Activated CD4-positive, alpha-beta T cell treated with anti-CD3 and anti-CD28 coated beads, Interleukin-2, amount 10 ng/mL, durations not matched to agents 24 days and 14 days (primary cell): ENCODE data around the gene BCAS1. TPM values are rescaled to one million over a fixed set of nuclear protein-coding genes. Genes with fewer than 3 reads are reported as not detected.

Source experiments
- DNase-seq: peaks from one replicate; pipeline ENCODE4 v3.0.0; 2022
- H3K27ac Mint-ChIP-seq: one replicate; pipeline ENCODE4 v1.8.0; 2022; ENCODE audit warnings: mild to moderate bottlenecking, mixed read lengths
- H3K27me3 Mint-ChIP-seq: one replicate; pipeline ENCODE4 v1.8.0; 2022; ENCODE audit warnings: mixed read lengths
- H3K36me3 Mint-ChIP-seq: one replicate; pipeline ENCODE4 v1.8.0; 2022; ENCODE audit warnings: low read depth, mild to moderate bottlenecking, mixed read lengths
- H3K4me1 Mint-ChIP-seq: one replicate; pipeline ENCODE4 v1.8.0; 2021; ENCODE audit warnings: mixed read lengths
- H3K4me3 Mint-ChIP-seq: one replicate; pipeline ENCODE4 v1.8.0; 2022; ENCODE audit warnings: mild to moderate bottlenecking, moderate library complexity, mixed read lengths
- H3K9me3 Mint-ChIP-seq: one replicate; pipeline ENCODE4 v1.8.0; 2021; ENCODE audit warnings: mixed read lengths
- intact Hi-C: fragments of 100-400 bp; cut with micrococcal nuclease; formaldehyde crosslinking; loops from one replicate; pipeline ENCODE4 v1.15.1; 2023
- total RNA-seq: library from RNA; stranded (reverse); gene quantifications from 2 replicates; pipeline ENCODE4 v1.2.3, GENCODE V29; 2022

Gene BCAS1
- total RNA-seq, 1 donor from 2014 or later, result not detected

DNA sequence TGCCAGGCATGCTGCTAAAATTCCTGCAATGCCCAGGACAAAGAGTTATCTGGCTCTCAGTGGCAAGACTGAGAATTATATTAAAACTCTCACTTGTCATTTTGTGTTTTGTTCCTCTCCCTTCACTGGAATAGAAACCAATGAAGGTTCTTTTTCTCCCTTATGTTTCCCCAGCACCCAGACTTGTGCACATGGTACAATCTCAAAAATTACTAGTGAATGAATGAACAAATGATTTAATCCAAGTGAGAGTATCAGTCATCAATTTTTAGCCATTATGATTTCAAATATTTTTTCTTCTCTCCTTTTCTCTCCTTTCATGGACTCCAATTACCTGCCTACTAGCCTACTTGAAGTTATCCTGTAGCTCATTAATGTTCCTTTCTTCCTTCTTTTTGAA, 70.1 kb downstream of the BCAS1 start:
- Mint-ChIP-seq H3K4me1 (no peaks in the 10 kb centered on the region), H3K9me3 (peaks cover 19% of the 10 kb centered on the region), H3K27me3 (peaks cover 10% of the 10 kb centered on the region), H3K27ac (no peak overlapping the region), H3K36me3 (no peaks in the 10 kb centered on the region), H3K4me3 (no peak overlapping the region)
- no peak for DNase-seq
- intact Hi-C loops, result no loop called here

DNA sequence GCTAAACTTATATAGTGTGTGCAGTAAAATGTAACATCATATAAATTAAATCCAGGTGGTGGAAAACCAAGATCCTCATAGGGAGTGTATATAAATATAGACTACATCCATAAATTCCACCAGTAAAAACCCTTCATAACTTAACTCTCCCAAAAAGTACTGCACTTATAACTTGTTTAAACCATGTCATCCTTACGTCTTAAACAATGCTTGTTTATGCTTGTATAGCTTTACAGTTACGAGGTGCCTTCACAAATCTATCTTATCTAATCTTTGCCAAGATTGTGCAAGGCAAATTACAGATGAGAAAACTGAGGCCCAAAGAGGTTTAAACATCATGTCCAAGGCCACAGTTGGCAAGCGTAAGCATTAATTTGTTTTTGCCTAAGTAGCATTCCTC, 71.3 kb downstream of the BCAS1 start:
- no peaks in the 10 kb centered on the region for H3K4me1 Mint-ChIP-seq
- intact Hi-C loops, result no loop called here
- peaks cover 19% of the 10 kb centered on the region for H3K9me3 Mint-ChIP-seq
- no peak overlapping the region for H3K4me3 Mint-ChIP-seq
- no peak overlapping the region for H3K27ac Mint-ChIP-seq
- H3K27me3 Mint-ChIP-seq, result peaks cover 11% of the 10 kb centered on the region
- H3K36me3 Mint-ChIP-seq, result no peaks in the 10 kb centered on the region
- no peak for DNase-seq

DNA sequence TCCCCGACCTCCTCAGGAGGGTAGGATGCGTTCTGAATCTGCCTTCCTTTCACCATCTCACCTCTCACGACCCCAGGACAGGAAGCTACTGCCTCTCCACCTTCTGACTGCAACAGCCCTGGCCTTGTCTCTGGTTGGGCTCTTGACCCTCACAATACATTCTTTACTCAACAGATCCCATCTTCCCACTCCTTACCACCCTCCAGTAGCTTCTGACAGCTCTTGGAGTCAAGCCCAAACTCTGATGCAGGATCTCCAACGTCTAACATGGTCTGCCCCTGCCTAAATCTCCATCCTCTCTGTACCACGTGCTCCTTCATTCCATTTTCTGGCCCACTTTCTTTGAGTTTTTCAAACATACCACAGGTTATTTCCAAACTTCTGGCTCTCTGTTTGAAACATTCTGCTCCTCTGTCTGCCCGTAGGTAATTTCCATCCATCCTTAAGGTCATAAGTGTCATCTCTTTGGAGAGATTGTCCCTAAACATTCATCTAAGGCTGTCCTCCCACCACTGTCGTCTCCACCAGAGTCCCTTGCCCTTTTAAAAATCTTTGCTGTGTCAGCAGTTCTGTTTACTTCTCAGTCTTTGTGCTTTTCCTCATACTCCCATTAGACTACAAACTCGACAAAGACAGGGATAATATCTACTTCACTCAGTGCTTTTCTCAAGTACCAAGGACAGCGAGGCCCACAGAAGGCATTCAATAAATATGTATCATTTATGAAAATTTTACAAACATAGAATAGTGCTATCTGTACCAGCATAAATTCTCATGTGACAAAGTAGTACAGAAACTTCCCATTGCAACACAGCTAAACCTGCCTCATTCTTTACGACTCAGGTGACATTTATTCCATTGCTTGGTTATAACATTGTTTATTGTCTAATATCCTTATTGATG, 73.6 kb downstream of the BCAS1 start:
- Mint-ChIP-seq H3K4me3 (no peak overlapping the region), H3K36me3 (no peaks in the 10 kb centered on the region), H3K27ac (no peak overlapping the region), H3K27me3 (peaks cover 23% of the 10 kb centered on the region), H3K9me3 (peaks cover 14% of the 10 kb centered on the region), H3K4me1 (no peaks in the 10 kb centered on the region)
- intact Hi-C loops, result no loop called here
- DNase-seq, result no peak

DNA sequence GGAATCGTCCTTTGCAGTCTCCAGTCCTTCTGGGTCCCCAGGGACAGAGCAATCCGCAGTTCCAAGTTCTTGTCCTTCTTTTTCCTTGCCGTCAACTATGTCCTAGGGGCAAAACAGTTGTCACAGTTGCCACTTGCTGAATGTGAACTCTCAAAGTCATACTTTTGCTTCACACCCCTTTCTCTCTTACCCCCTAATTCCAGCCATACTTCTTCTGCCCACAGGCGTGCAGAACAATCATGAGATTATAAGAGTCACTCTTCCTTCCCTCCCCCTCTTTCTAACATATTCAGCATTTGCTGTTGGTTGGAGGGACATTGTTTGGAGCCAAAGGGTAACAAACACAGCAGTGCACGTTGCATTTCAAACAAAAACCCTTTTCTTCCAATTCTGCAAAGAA, 74.4 kb downstream of the BCAS1 start:
- H3K4me3 Mint-ChIP-seq, result no peak overlapping the region
- peaks cover 14% of the 10 kb centered on the region for H3K9me3 Mint-ChIP-seq
- H3K36me3 Mint-ChIP-seq, result no peaks in the 10 kb centered on the region
- intact Hi-C loops, result no loop called here
- no peak overlapping the region for H3K27ac Mint-ChIP-seq
- peaks cover 30% of the 10 kb centered on the region for H3K27me3 Mint-ChIP-seq
- no peaks in the 10 kb centered on the region for H3K4me1 Mint-ChIP-seq
- DNase-seq, result no peak

DNA sequence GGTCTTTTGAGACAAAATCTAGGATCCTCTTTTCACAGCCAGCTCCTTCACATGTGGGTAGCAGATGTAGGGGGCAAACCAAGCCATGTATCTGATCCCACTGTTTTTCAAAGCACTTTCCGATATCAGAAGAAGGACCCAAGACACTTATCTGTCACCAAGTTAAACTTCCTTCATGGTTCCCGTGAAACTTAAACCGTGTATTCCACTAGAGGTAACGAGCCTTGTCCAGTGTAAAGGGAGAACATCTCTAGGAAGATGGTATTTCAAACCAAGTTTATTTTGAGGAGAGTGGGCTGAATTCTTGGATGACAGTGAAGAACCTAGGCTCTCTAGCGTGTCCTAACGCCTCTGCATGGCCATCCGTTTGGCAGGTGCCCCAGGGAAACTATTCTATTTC, 76.3 kb downstream of the BCAS1 start:
- DNase-seq, result no peak
- no peak overlapping the region for H3K27ac Mint-ChIP-seq
- H3K4me3 Mint-ChIP-seq, result no peak overlapping the region
- H3K4me1 Mint-ChIP-seq, result no peaks in the 10 kb centered on the region
- intact Hi-C loops, result no loop called here
- no peaks in the 10 kb centered on the region for H3K36me3 Mint-ChIP-seq
- peaks cover 8% of the 10 kb centered on the region for H3K9me3 Mint-ChIP-seq
- peaks cover 42% of the 10 kb centered on the region for H3K27me3 Mint-ChIP-seq

DNA sequence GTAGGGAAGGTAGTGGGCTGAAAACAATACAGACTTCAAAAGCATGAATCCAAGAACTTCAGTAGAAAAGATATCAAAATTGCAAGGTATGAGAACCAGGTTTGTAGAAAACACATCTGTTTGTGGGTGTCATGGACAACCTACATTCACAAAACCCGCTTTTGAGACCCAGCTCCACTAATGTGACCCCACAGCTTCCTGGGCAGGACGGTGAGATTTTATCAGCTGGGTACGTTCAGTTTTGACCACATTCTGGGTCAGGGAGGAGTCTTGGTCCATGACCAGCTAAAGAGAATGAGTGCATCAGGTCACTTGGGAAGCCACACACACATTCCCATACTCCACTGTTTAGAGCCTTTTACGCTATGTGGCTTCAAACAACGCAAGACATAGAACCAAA, 77.1 kb downstream of the BCAS1 start:
- Mint-ChIP-seq H3K27ac (no peak overlapping the region), H3K9me3 (peaks cover 7% of the 10 kb centered on the region), H3K27me3 (peaks cover 44% of the 10 kb centered on the region), H3K4me3 (no peak overlapping the region), H3K36me3 (no peaks in the 10 kb centered on the region), H3K4me1 (no peaks in the 10 kb centered on the region)
- intact Hi-C loops, result no loop called here
- DNase-seq, result no peak

DNA sequence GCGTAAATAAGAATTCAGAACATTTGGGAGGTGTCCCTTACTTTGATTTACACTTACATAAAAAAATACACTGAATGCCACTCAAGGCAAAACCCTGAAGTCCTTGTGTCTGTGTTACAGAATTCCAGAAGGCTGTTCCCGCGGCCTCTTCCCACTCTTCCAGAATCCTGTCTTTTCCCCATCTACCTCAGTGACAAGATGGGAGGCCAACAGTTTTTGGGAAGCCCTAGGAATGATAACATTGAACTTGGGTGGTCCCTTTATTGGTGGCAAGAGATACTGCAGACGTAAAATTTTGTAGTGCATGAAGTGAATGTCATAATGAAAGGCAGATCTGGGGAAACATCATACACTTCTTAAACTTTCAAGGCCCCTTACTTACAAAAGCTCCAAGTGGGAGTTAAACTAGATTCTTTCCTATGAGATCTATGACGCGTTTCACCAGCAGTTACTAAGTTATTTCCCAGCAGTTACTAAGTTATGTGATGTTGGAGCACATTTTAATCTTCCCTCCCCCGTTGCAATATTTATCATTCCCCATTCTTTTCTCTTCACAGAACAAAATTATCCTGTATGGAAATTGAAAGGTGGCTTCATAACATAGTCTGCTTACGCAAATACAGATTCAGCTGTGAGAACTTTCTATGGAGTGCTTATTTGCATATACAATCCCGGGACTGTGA, 79.5 kb downstream of the BCAS1 start:
- no peaks in the 10 kb centered on the region for H3K4me1 Mint-ChIP-seq
- intact Hi-C loops, result no loop called here
- H3K9me3 Mint-ChIP-seq, result no peaks in the 10 kb centered on the region
- H3K27ac Mint-ChIP-seq, result no peak overlapping the region
- H3K27me3 Mint-ChIP-seq, result peaks cover 42% of the 10 kb centered on the region
- DNase-seq, result no peak
- H3K4me3 Mint-ChIP-seq, result no peak overlapping the region
- H3K36me3 Mint-ChIP-seq, result no peaks in the 10 kb centered on the region

DNA sequence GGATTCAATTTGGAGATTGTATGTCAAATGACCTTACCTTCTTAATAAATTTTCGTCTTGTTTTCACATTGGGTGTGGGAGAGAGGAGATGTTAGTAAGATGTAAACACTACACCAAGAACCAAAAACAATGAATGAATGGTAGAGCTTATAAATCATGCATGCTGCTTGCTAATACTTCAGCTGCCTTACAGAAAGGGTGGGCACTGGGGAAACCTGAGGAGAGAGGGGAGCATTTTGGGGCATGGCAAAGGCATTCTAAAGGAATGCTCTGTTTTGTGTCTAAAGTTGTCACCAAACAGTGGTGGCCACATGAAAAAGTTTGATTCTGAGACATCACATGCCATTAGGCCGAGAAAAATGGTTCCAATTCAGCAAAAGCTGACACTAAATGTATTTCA, 80.4 kb downstream of the BCAS1 start:
- Mint-ChIP-seq H3K27ac (no peak overlapping the region), H3K27me3 (peaks cover 42% of the 10 kb centered on the region), H3K4me1 (no peaks in the 10 kb centered on the region), H3K36me3 (no peaks in the 10 kb centered on the region), H3K4me3 (no peak overlapping the region), H3K9me3 (no peaks in the 10 kb centered on the region)
- intact Hi-C loops, result no loop called here
- DNase-seq, result no peak

DNA sequence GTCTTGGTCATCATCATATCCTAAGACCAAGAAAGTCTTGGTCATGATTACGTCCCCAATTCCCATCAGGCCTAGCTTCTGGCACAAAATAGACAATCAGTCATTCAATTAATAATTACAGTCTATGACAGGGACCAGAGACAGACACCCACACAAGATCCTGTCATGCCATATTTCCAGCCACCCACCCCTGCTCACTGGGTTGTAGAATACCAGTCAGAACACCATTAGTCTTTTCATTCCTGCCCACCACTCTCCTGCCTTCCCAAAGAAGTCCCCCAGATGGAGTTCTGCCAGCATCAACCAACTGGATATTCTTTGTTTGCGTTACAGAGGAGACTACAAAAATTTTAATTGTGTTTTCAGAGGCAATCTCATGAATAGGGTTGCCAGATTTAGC, 81.0 kb downstream of the BCAS1 start:
- no peaks in the 10 kb centered on the region for H3K9me3 Mint-ChIP-seq
- H3K27ac Mint-ChIP-seq, result no peak overlapping the region
- H3K36me3 Mint-ChIP-seq, result no peaks in the 10 kb centered on the region
- peaks cover 4% of the 10 kb centered on the region for H3K4me1 Mint-ChIP-seq
- no peak overlapping the region for H3K4me3 Mint-ChIP-seq
- intact Hi-C loops, result no loop called here
- peaks cover 45% of the 10 kb centered on the region for H3K27me3 Mint-ChIP-seq
- DNase-seq, result no peak

DNA sequence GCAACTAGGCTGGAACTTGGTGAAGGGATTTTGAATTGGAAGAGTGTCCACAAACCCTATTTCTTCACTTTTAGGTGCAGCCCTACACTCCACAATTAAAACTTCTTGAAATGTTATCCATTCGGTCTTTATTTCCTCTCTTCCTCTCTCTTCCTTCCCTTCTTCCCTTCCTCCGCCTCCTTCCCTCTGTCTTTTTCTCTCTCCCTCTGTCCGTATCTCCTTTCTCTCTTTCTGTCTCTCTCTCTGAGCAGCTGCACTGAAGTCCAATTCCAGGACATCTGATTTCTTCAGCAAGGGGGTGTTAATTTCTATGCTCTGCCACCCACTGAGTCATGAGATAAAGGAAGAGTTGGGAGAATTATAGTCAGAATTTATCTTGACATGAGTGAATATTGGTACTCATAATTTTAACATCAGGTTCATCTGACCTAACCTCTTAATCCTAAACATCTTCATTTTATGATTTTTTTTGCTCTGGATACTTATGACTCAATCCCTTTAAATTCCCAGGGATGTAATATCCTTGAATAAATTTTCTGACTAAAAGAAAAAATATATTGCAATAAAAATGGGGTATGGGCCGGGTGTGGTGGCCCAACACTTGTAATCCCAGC, 84.2 kb downstream of the BCAS1 start:
- intact Hi-C loops, result no loop called here
- Mint-ChIP-seq H3K27ac (no peak overlapping the region), H3K36me3 (no peaks in the 10 kb centered on the region), H3K9me3 (no peaks in the 10 kb centered on the region), H3K4me1 (peaks cover 7% of the 10 kb centered on the region), H3K27me3 (peaks cover 34% of the 10 kb centered on the region), H3K4me3 (no peak overlapping the region)
- no peak for DNase-seq

DNA sequence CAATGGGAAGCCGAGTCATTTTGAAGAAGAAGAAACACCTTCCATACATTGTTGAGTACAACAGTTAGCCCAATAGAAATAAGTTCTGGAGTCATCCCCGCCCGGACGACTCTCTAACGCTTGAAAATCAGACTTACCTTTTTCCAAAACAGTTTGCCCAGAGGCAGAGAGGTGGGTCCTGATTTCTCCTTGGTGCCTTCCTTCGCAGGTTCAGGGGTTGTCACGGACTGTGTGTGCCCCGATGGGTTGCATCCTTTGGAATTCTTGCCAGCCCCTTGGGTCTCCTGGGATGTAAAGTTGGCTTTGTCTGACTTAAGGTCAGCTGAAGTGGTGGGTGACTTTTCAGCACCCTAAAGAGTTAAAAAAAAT, 85.3 kb downstream of the BCAS1 start:
- intact Hi-C loops, result no loop called here
- H3K4me3 Mint-ChIP-seq, result no peak overlapping the region
- H3K4me1 Mint-ChIP-seq, result peaks cover 7% of the 10 kb centered on the region
- no peak for DNase-seq
- H3K9me3 Mint-ChIP-seq, result no peaks in the 10 kb centered on the region
- H3K27ac Mint-ChIP-seq, result no peak overlapping the region
- H3K36me3 Mint-ChIP-seq, result no peaks in the 10 kb centered on the region
- peaks cover 27% of the 10 kb centered on the region for H3K27me3 Mint-ChIP-seq

DNA sequence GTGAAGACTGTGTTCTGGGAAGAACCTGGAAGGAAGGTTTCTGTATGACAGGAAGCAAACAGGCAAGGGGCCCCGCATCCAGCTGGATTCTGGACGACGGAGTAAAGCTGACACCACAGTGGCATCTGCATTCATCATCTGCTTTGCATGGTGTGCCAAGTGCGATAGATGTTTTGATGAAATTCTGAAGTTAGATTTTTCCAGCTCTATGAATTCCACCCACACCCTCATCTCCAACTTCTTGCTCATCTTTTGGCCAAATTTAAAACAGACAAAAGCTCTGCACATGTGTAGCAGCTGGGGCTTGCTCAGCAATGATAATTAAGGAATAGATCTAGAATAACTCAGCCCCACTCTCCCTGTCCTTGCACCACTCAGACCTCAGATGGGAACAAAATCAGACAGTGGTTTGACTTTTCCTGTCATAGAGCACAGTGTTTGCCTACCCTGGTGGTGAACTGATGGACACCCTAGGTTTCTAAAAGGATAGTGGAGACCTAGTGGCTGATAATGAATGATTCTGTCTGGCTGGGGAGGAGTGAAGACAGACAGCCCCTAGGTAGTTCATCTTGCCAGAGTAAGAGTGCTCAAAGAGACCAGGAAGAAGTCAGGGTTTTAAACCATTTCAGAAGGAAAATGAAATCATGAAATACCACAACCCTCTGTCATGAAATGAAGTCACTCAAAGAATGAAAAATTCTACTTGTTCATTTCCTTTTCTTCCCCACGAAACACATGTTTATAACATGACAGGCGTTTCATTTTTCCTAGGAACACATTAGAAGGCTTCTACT, 85.8 kb downstream of the BCAS1 start:
- no peaks in the 10 kb centered on the region for H3K36me3 Mint-ChIP-seq
- H3K27ac Mint-ChIP-seq, result no peak overlapping the region
- H3K27me3 Mint-ChIP-seq, result peaks cover 24% of the 10 kb centered on the region
- H3K9me3 Mint-ChIP-seq, result no peaks in the 10 kb centered on the region
- H3K4me1 Mint-ChIP-seq, result peaks cover 7% of the 10 kb centered on the region
- no peak overlapping the region for H3K4me3 Mint-ChIP-seq
- intact Hi-C loops, result no loop called here
- DNase-seq, result no peak

DNA sequence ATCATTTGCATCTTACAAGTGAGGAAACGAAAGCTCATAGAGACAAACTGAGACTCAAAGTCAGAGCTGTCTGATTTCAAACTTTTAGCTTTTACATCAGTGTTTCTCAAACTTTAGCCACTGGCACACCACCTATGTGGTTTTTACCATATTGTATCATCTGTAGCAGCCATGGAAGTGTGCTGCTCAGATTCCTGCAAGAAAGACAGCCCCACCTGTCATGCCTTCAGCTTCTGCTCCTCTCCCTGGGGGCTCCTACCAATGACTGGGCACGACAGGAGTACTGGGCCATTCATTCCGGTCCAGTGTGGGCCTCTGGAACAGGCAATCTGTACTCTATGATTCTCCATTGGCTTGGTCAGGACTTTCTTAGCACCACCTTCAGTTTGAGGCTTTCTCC, 87.0 kb downstream of the BCAS1 start:
- peaks cover 7% of the 10 kb centered on the region for H3K4me1 Mint-ChIP-seq
- no peaks in the 10 kb centered on the region for H3K9me3 Mint-ChIP-seq
- no peak overlapping the region for H3K4me3 Mint-ChIP-seq
- no peak overlapping the region for H3K27ac Mint-ChIP-seq
- peaks cover 22% of the 10 kb centered on the region for H3K27me3 Mint-ChIP-seq
- intact Hi-C loops, result no loop called here
- no peaks in the 10 kb centered on the region for H3K36me3 Mint-ChIP-seq
- DNase-seq, result no peak

DNA sequence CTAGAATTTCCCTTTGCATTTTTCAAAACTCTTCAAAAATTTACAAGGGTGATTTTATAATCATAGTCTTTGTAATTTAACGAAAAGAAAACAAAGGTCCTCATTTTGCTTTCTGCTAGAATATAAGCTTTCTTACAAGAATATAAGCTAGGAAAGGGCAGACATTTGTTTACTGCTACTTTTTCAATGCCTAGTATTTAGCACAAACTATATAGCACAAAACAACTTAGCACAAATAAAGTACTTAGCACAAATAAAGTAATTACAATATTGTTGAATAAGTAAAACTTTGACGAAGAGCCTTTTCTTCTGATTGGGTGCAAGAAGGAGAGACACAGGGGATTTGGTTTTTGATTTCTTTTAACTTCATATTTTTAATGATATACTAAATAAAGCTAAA, 87.8 kb downstream of the BCAS1 start:
- intact Hi-C loops, result no loop called here
- no peaks in the 10 kb centered on the region for H3K9me3 Mint-ChIP-seq

More for the DNA sequence above, 87.8 kb downstream of the BCAS1 start:
- Mint-ChIP-seq H3K27ac (no peak overlapping the region), H3K36me3 (no peaks in the 10 kb centered on the region), H3K4me3 (no peak overlapping the region), H3K27me3 (peaks cover 17% of the 10 kb centered on the region), H3K4me1 (peaks cover 7% of the 10 kb centered on the region)
- no peak for DNase-seq
